Skin epidermis (tissue), 12 donors: ENCODE measurements around the gene KREMEN2.
"Not testable (repeated sequence)": the region's sequence is repeated elsewhere in the genome, so short reads cannot be mapped to it uniquely, and the experiment has no call there.

Experiments
- H3K27ac ChIP-seq, 21 experiments: fragments of 200-600 bp; sonication (generic) in 11 of 21; one replicate each; pipeline ENCODE4 v1.5.0; 2020; ENCODE audit warnings: mild to moderate bottlenecking in 3 of 21, inconsistent platforms in 2 of 21, moderate library complexity in 2 of 21
- H3K4me3 ChIP-seq, 7 experiments: fragments of 200-600 bp; sonication (generic) in 2 of 7; one replicate each; pipeline ENCODE4 v1.5.0; 2020; ENCODE audit warnings: inconsistent platforms in 2 of 7, mild to moderate bottlenecking in 2 of 7, moderate library complexity in 1 of 7

KREMEN2 gene

GRCh38 chr16:2937170-2937569 lies 26.9 kb upstream of the KREMEN2 start:
- Histone ChIP-seq H3K27ac (no peak overlapping the region), H3K4me3 (no peak overlapping the region)

DNA sequence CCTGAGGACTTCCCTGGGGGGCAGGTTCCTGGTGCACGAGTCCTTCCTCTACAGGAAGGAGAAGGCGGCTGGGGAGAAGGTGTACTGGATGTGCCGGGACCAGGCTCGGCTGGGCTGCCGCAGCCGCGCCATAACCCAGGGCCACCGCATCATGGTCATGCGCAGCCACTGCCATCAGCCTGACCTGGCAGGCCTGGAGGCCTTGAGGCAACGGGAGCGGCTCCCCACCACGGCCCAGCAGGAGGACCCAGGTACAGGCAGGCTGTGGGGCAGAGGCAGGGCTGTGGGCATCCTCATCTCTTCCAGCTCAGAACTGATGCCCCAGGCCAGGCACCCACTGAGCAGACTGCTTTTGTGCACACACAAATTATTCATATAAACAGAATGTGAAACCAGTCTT lies 25.9 kb upstream of the KREMEN2 start:
- H3K27ac ChIP-seq: no peak overlapping the region
- H3K4me3 ChIP-seq: no peak overlapping the region

DNA sequence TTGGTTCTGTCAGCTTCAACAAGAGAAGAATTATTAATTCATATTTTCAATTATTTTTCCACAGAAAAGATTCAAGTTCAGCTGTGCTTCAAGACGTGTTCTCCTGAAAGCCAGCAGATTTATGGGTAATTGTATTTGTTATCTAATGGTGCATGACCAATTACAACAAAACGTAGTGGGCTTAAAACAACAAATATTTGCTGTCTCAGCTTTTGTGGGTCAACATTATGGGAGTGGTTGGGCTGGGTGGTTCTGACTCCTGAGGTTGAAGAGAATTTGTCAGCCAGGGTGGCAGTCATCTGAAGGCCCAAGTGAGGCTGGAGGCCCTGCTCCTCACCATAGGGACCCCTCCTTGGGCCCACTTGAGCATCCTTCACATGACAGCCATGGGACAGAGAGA lies 24.1 kb upstream of the KREMEN2 start:
- Histone ChIP-seq H3K27ac (no peak overlapping the region), H3K4me3 (no peak overlapping the region)

DNA sequence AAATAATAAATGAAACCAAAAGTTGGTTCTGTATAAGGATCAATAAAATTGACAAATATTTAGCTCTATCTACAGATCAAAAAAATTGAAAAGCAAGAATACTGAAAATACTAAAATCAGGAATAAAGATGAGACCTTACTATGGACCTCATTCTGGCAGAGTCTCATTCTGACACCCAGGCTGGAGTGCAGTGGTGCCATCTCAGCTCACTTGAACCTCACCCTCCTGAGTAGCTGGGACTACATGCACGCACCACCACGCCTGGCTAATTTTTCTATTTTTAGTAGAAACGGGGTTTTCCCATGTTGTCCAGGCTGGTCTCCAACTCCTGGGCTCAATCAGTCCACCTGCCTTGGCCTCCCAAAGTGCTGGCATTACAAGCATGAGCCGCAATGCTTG lies 22.0 kb upstream of the KREMEN2 start:
- Histone ChIP-seq H3K4me3 (no peak overlapping the region), H3K27ac (no peak overlapping the region)

DNA sequence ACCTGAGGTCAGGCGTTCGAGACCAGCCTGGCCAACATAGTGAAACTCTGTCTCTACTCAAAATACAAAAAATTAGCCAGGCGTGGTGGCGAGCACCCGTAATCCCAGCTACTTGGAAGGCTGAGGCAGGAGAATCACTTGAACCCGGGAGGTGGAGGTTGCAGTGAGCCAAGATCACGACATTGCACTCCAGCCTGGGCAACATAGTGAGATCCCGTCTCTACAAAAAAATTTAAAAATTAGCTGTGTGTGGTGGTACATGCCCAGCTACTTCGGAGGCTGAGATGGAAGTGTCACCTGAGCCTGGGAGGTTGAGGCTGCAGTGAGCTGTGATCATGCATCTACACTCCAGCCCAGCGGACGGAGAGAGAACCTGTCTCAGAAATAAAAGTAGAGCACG lies 20.4 kb upstream of the KREMEN2 start:
- not testable (repeated sequence) for H3K27ac ChIP-seq, H3K4me3 ChIP-seq

DNA sequence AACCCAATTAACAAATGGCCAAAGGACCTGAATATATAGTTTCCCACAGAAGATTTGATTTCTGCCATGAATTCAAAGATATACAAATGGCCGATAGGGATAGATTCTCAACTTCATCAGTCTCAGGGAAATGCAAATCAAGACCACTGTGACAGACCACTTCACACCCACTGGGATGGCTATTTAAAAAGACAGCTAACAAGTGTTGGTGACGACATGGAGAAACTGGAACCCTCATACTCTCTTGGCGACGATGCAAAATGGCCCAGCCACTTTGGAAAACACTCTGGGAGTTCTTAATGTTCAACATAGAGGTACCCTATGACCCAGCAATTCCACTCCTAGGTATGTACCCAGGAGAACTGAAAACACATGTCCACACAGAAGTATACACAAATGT lies 17.4 kb upstream of the KREMEN2 start:
- Histone ChIP-seq H3K27ac (no peak overlapping the region), H3K4me3 (no peak overlapping the region)

DNA sequence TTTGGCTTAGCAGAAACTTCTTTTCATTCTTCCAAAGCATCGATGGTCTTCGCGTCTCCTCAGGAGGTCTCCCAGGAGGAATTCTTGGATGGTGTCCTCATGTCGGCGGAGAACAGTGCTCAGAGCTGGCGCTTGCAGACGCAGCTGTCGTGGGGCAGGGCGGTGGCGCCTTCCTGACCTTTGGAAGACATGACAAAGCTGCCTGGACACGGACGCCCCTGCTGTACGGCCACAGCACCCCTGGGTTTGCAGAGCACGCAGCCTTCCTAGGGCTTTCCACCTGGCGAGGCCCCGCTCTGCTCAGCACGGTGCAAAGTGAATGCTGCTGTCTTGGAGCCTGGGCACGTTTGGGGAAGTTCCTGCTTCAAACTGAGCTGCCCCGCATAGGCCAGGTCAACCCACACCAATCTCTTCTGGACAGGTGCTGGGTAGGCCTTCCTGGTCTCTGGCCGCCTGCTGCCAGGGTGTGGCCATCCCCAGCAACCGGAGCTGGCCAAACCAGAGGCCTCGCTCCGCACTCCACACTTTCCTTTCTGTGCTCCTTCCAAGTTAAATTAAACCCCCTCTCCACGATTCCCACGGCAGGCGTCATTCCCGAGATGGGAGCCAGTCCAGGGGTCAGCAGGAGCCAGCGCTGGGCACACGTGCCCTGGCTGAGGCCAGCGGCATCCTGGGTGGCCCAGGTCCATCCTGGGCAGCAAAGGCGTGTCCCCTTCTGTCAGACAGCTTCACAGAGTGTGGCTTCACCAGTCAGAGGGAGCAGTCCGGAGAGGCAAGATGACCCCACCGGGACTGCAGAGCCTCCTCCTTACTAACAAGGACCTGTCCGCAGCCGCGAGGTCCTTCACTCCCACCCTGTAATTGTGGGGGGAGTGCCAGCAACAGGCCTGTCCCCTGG lies 15.0 kb upstream of the KREMEN2 start:
- Histone ChIP-seq H3K27ac (no peak overlapping the region), H3K4me3 (no peak overlapping the region)

- no peak overlapping the region for H3K27ac ChIP-seq
- no peak overlapping the region for H3K4me3 ChIP-seq
These were observed 14.2 kb upstream of the KREMEN2 start for GRCh38 chr16:2949705-2950352.

DNA sequence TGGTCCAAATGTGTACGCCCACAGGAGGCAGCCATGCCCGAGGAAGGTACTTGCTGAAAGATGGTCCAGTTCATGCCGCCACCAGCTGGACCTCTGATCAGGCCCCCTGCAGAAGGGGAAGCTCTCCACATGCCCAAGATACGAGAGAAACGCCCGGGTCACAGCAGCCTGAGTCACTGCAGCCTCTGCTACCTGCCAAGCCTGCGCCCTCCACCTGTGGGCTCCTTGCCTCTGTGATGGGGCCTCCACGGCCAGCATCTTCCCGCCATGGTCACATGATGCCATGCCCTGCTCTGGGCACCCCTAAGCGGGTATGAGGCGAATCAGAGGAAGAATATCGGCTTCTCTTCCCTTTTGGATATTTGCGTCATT lies 13.7 kb upstream of the KREMEN2 start:
- Histone ChIP-seq H3K4me3 (no peak overlapping the region), H3K27ac (no peak overlapping the region)

DNA sequence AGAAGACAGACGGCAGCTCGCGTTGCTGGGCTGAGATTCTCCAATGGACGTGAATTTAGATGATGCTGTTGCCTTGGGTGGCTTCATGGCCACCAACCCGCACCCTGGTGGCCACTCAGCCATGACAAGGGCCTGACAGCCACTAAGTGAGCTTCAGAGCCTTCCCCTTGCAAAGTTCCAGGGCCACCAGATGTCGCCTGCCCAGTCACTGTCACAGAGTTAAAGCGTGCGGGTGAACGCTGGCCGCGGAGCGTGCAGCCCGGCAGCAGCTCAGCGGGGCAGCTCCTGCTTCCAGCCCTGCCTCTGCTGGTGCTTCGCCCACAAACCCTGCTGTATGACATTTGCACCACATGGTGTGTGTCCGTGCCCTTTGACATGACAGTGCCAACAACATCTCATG lies 13.3 kb upstream of the KREMEN2 start:
- Histone ChIP-seq H3K4me3 (no peak overlapping the region), H3K27ac (no peak overlapping the region)

DNA sequence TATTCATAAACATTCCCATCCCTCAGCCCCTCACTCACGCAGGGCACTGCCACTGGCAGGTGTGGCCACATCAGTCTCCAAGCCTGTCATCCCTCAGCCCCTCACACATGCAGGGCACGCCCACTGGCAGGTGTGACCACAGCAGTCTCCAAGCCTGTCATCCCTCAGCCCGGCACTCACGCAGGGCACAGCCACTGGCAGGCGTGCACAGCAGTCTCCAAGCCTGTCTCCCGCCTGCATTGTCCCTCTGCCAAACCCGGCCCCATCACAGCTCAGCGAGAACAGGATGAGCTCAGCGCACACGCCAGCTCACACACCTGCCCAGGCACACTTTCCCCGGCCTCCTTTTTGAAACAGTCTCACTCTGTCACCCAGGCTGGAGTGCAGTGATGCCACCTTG lies 11.4 kb upstream of the KREMEN2 start:
- Histone ChIP-seq H3K4me3 (no peak overlapping the region), H3K27ac (no peak overlapping the region)

DNA sequence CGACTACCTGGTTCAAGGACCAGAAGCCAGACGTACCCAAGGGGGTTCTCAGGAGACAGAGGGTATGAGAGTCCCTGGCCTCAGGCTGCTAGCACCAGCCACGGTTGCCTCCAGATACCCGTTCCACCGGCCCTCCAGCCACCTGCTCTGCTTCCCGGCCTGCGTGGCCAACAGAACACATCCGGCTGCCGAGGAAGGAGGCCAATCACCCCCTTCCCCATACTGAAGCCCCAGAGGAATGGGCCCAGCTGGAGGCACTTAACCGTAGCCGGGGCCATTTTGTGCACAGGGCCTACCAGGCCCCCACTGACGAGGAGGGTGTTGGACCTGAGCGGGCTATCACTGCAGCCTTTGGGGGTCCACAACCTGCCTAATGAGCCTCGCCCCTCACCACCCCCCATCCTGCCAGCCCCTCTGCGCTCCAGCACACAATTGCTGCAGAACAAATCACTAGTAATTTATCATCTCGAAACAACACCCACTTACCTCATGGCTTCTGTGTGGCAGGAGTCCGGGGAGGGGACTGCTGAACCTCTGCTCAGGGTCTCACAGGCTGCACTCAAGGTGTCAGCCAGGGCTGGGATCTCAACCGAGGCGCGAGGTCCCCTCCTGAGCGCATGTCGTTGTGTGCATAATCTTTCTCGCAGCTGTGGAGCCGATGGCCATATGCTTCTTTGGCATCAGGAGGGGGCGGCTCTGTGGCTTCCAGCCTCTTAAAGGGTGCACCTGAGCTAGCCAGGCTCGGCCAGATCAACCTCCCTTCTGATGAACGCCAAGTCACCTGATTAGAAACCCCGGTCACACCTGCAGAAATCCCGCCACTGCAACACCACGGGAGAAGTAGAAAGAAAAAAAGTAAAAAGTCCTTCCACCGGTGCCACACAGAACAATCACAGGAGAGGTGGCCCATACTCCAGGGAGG lies 10.1 kb upstream of the KREMEN2 start:
- Histone ChIP-seq H3K4me3 (no peak overlapping the region), H3K27ac (no peak overlapping the region)

- H3K4me3 ChIP-seq: no peak overlapping the region
These were observed 9.3 kb upstream of the KREMEN2 start for GRCh38 chr16:2954656-2955381.

DNA sequence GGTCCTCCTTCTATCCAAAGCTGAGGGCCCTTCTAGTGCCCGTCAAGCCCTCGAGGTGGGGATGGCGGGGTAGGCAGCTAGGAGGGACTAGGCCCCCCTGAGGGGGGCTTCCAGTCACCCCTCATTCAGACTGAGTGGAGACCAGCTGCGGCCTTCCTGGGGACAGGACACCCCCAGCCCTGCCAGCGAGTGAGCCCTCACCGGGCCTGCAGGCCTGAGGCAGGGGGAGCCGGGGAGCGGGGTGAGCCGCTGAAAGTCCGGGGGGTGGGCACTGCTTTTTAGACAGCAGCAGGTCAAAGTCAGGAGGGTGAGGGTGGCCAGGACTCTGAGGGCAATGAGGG lies 8.7 kb upstream of the KREMEN2 start:
- Histone ChIP-seq H3K27ac (no peak overlapping the region), H3K4me3 (no peak overlapping the region)

More at GRCh38 chr16:2954656-2955381, 9.3 kb upstream of the KREMEN2 start:
- H3K27ac ChIP-seq: no peak overlapping the region

DNA sequence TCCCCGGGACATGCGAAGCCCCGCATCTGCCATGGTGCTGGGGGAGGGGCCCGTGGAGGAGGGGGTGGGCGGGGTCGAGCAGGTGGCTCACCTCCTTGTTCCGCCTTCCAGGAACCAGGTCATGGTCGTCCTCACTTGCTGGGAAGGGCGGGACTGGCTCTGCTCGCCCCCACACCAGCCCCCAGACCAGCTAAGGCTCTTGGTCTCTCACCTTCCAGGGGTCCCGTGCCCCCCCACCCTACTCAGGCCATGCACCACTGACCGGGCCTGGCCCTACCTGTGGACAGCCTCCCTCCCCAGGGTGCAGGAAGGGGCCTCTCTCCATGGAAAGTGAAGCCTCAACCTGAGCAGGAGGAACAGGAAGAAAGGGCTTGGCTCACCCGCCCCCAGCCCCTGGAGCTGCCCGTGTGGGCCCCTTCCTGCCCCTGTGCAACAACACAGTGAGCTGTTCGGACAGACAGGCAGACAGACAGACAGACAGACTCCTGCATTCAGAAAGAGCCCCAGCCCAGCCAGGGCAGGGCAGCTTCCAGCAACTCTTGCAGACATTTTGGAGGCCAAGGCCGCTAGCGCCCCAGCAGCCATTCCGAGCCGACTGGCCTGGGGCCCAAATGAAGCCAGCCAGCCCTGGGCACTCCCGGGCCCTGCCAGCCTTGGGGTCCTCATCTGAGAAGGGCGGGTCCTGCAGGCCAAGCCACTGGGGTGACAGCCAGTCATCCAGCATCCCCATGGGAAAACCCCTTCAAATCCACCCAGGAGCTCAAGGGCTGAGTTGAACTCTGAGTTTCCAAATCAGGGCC lies 8.1 kb upstream of the KREMEN2 start:
- Histone ChIP-seq H3K4me3 (no peak overlapping the region), H3K27ac (no peak overlapping the region)

DNA sequence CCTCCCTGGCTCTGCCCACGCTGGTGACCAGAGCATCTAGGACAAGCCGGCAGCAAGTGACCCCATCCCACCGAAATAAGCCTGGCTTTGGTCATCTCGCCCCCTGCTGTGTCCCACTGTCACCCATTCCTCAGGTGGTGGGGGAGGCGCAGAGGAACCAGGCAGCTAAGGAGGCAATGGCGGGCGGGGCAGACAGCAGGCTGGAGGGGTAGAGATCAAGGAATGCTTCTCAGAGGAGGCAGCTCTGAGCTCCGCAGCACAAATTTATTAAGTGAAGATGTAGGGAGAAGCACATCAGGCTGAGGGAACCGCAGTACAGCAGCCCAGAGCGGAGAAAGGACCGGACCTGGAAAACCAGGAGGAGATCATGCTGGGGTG lies 7.5 kb upstream of the KREMEN2 start:
- Histone ChIP-seq H3K27ac (no peak overlapping the region), H3K4me3 (no peak overlapping the region)

DNA sequence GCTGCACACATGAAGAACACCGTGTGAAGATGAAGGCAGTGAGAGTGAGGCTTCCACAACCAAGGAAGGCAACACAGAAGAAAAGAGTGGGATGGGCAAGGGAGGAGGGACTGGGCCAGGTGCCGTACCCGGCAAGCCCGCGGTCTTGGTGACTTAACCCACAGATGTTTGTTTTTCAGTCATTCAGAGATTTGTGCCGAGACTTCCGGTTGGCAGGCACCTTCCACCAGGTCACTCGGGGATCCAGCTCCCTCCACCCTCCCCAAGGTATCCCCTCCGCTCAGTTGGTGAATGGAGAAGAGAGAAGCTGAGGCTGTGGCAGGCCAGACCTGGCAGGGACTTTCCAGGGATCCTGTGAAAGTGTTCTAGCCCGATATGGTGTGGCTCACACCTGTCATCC lies 4.9 kb upstream of the KREMEN2 start:
- Histone ChIP-seq H3K4me3 (no peak overlapping the region), H3K27ac (no peak overlapping the region)

GRCh38 chr16:2960183-2961010 lies 3.7 kb upstream of the KREMEN2 start:
- Histone ChIP-seq H3K4me3 (no peak overlapping the region), H3K27ac (no peak overlapping the region)
